Astrocyte (in vitro differentiated cells and primary cell): Measurements from ENCODE around the gene B4GALNT1. TPM values are rescaled to one million over a fixed set of nuclear protein-coding genes. Genes with fewer than 3 reads are reported as not detected.
"Not testable (repeated sequence)": the region's sequence is repeated elsewhere in the genome, so short reads cannot be mapped to it uniquely, and the experiment has no call there.

Source experiments
- DNase-seq: peaks from one replicate; pipeline ENCODE4 v3.0.0-alpha.2; 2010; ENCODE audit warnings: low read depth
- FAIRE-seq: peaks from 2 replicates; lab custom pipeline; 2011; peaks lifted over from hg19 to GRCh38; lab: Jason Lieb, UNC
- H2AFZ ChIP-seq: 2 replicates; pipeline ENCODE4 v1.6.0; 2012; ENCODE audit warnings: low read depth, low read length, inconsistent platforms
- H3K27ac ChIP-seq: 2 replicates; pipeline ENCODE4 v1.5.1; 2011; ENCODE audit warnings: low read depth, low read length, inconsistent platforms
- H3K27me3 ChIP-seq: 2 replicates; pipeline ENCODE4 v1.6.0; 2011; ENCODE audit warnings: low read length, inconsistent platforms; ENCODE audit not compliant: insufficient read depth
- H3K36me3 ChIP-seq: 2 replicates; pipeline ENCODE4 v1.5.1; 2011; ENCODE audit warnings: low read length, inconsistent platforms; ENCODE audit not compliant: insufficient read depth
- H3K4me1 ChIP-seq: 2 replicates; pipeline ENCODE4 v1.5.1; 2011; ENCODE audit warnings: low read length, inconsistent platforms; ENCODE audit not compliant: insufficient read depth
- H3K4me2 ChIP-seq: 2 replicates; pipeline ENCODE4 v1.6.0; 2012; ENCODE audit warnings: low read length, inconsistent platforms
- H3K4me3 ChIP-seq: 2 replicates; pipeline ENCODE4 v1.5.1; 2011; ENCODE audit warnings: low read depth, mild to moderate bottlenecking, low read length, inconsistent platforms; ENCODE audit not compliant: insufficient read depth
- H3K79me2 ChIP-seq: 2 replicates; pipeline ENCODE4 v1.6.0; 2012; ENCODE audit warnings: mild to moderate bottlenecking, low read length, inconsistent platforms; ENCODE audit not compliant: insufficient read depth
- H3K9ac ChIP-seq: 2 replicates; pipeline ENCODE4 v1.6.0; 2012; ENCODE audit warnings: mild to moderate bottlenecking, low read length, inconsistent platforms
- H3K9me3 ChIP-seq: 2 replicates; pipeline ENCODE4 v1.5.1; 2012; ENCODE audit warnings: low read depth, mild to moderate bottlenecking, low read length, inconsistent platforms; ENCODE audit not compliant: insufficient read depth
- H4K20me1 ChIP-seq: 2 replicates; pipeline ENCODE4 v1.6.0; 2012; ENCODE audit warnings: low read length, inconsistent platforms; ENCODE audit not compliant: insufficient read depth
- H3K27ac Mint-ChIP-seq: one replicate; pipeline ENCODE4 v1.8.0; 2021; ENCODE audit warnings: mild to moderate bottlenecking, mixed read lengths; ENCODE audit not compliant: unreplicated experiment
- H3K27me3 Mint-ChIP-seq: one replicate; pipeline ENCODE4 v1.8.0; 2021; ENCODE audit warnings: low read depth, mixed read lengths; ENCODE audit not compliant: unreplicated experiment
- H3K36me3 Mint-ChIP-seq: one replicate; pipeline ENCODE4 v1.8.0; 2021; ENCODE audit warnings: low read depth, mixed read lengths; ENCODE audit not compliant: unreplicated experiment
- H3K4me1 Mint-ChIP-seq: one replicate; pipeline ENCODE4 v1.8.0; 2021; ENCODE audit warnings: low read depth, mixed read lengths; ENCODE audit not compliant: unreplicated experiment
- H3K4me3 Mint-ChIP-seq: one replicate; pipeline ENCODE4 v1.8.0; 2021; ENCODE audit warnings: mild to moderate bottlenecking, moderate library complexity, mixed read lengths; ENCODE audit not compliant: unreplicated experiment
- H3K9me3 Mint-ChIP-seq: one replicate; pipeline ENCODE4 v1.8.0; 2021; ENCODE audit warnings: mild to moderate bottlenecking, mixed read lengths; ENCODE audit not compliant: unreplicated experiment
- EZH2 ChIP-seq: IDR thresholded peaks from 2 replicates; pipeline ENCODE4 v1.6.1; 2012; ENCODE audit warnings: mild to moderate bottlenecking, low read length, inconsistent platforms; ENCODE audit not compliant: insufficient read depth
- total RNA-seq: library from RNA; stranded (reverse); gene quantifications from 2 replicates; pipeline ENCODE4 v1.2.1, GENCODE V29; 2021
- TF ChIP-seq, protein P1 (sequence below): IDR thresholded peaks from 2 replicates; pipeline ENCODE4 v1.5.1; 2011; ENCODE audit warnings: low read depth, mild to moderate bottlenecking, inconsistent platforms, low read length, moderate library complexity; ENCODE audit not compliant: insufficient read depth

The B4GALNT1 gene
- total RNA-seq, 1 donor from 2014 or later: 2.5 TPM

DNA sequence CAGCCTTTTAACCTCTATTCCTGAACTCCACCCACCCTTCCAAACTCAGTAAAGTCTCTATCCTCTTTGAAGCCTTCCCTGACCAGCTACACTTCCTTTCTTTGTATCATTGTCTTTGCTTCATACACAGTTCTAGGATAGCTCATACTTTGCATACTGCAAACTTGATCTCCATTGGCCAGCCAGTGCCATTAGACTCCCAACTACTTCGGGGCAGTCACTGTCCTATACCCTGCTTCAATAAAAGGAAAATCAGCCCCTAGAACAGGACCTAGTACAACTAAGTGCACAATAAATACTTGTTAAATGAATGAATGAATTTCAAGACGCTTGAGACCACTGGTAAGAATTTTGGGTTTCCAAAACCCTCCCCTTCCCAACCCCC, 42.5 kb downstream of the B4GALNT1 start:
- Histone ChIP-seq H3K4me1 (peaks cover 16% of the 10 kb centered on the region), H4K20me1 (peaks cover 16% of the 10 kb centered on the region), H3K4me2 (peak overlapping the region; percentile 96), H3K9ac (peak overlapping the region; percentile 71), H3K79me2 (peaks cover 4% of the 10 kb centered on the region), H2AFZ (peak overlapping the region; percentile 94), H3K36me3 (no peaks in the 10 kb centered on the region), H3K4me3 (peak overlapping the region; percentile 71), H3K27ac (no peak overlapping the region), H3K27me3 (no peaks in the 10 kb centered on the region), H3K9me3 (no peaks in the 10 kb centered on the region)
- FAIRE-seq: no peak
- TF ChIP-seq, protein P1, sequence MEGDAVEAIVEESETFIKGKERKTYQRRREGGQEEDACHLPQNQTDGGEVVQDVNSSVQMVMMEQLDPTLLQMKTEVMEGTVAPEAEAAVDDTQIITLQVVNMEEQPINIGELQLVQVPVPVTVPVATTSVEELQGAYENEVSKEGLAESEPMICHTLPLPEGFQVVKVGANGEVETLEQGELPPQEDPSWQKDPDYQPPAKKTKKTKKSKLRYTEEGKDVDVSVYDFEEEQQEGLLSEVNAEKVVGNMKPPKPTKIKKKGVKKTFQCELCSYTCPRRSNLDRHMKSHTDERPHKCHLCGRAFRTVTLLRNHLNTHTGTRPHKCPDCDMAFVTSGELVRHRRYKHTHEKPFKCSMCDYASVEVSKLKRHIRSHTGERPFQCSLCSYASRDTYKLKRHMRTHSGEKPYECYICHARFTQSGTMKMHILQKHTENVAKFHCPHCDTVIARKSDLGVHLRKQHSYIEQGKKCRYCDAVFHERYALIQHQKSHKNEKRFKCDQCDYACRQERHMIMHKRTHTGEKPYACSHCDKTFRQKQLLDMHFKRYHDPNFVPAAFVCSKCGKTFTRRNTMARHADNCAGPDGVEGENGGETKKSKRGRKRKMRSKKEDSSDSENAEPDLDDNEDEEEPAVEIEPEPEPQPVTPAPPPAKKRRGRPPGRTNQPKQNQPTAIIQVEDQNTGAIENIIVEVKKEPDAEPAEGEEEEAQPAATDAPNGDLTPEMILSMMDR: no peak
- no peak for TF ChIP-seq EZH2
- DNase-seq: no peak
- H3K9me3 Mint-ChIP-seq: no peaks in the 10 kb centered on the region
- no peaks in the 10 kb centered on the region for H3K27me3 Mint-ChIP-seq
- H3K4me3 Mint-ChIP-seq: peak overlapping the region; percentile 96
- H3K27ac Mint-ChIP-seq: peak overlapping the region; percentile 38
- H3K36me3 Mint-ChIP-seq: peaks cover 10% of the 10 kb centered on the region
- peaks cover 12% of the 10 kb centered on the region for H3K4me1 Mint-ChIP-seq

DNA sequence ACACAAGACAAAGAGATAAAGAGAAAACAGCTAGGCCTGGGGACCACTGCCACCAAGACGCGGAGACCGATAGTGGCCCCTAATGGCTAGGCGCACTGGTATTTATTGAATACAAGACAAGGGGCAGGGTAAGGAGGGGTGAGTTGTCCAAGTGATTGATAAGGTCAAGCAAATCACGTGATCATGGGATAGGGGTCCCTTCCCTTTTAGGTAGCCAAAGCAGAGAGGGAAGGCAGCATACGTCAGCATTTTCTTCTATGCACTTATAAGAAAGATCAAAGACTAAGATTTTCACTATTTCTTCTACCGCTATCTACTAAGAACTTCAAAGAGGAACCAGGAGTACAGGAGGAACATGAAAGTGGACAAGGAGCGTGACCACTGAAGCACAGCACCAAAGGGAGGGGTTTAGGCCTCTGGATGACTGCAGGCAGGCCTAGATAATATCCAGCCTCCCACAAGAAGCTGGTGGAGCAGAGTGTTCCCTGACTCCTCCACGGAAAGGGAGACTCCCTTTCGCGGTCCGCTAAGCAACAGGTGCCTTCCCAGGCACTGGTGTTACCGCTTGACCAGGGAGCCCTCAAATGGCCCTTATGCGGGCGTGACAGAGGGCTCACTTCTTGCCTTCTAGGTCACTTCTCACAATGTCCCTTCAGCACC, 43.9 kb downstream of the B4GALNT1 start:
- not testable (repeated sequence) for H3K27ac ChIP-seq

DNA sequence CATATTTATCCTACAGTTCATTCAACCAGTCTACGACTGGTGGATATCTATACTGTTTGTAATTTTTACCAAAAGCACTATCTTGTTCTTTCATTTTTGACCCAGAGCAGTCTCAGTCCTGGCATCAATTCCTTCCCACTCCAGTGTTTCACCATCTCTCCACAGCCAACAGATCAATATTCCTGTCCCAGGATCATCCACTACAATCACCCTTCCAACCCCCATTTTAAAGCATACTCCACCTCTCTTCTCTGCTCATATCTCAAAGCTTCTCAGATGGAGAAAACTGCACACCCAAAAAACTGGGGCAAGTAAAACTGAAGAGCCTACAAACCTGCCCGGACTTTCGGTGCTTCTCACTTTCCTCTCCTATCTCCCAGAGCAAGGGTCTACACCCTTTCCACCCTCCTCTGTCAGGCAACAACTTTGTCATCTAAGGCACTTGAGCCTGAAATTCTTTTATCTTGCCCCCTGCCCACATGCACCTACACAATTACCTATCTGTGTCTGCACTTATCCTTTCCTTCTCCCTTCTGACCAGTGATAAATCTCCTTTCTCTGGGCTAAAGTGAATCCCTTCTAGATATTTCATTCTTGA, 46.1 kb downstream of the B4GALNT1 start:
- TF ChIP-seq, protein P1: no peak
- no peak for TF ChIP-seq EZH2
- peaks cover under 1% of the 10 kb centered on the region for H4K20me1 ChIP-seq
- no peaks in the 10 kb centered on the region for H3K9me3 Mint-ChIP-seq
- no peak overlapping the region for H3K4me3 Mint-ChIP-seq
- no peak overlapping the region for H3K27ac Mint-ChIP-seq
- FAIRE-seq (no peak), DNase-seq (no peak)
- no peak overlapping the region for H2AFZ ChIP-seq
- no peak overlapping the region for H3K4me2 ChIP-seq
- H3K36me3 Mint-ChIP-seq: peaks cover 10% of the 10 kb centered on the region
- peaks cover 2% of the 10 kb centered on the region for H3K4me1 Mint-ChIP-seq
- no peaks in the 10 kb centered on the region for H3K9me3 ChIP-seq
- no peaks in the 10 kb centered on the region for H3K27me3 ChIP-seq
- peaks cover 2% of the 10 kb centered on the region for H3K79me2 ChIP-seq
- H3K4me1 ChIP-seq: peaks cover 11% of the 10 kb centered on the region
- no peaks in the 10 kb centered on the region for H3K36me3 ChIP-seq
- H3K9ac ChIP-seq: no peak overlapping the region
- H3K27ac ChIP-seq: no peak overlapping the region
- no peak overlapping the region for H3K4me3 ChIP-seq
- peaks cover 11% of the 10 kb centered on the region for H3K27me3 Mint-ChIP-seq

More for the DNA sequence above, 43.9 kb downstream of the B4GALNT1 start:
- peaks cover 12% of the 10 kb centered on the region for H3K4me1 Mint-ChIP-seq
- Histone ChIP-seq H3K4me1 (peaks cover 16% of the 10 kb centered on the region), H4K20me1 (peaks cover 16% of the 10 kb centered on the region)
- not testable (repeated sequence) for H3K4me2 ChIP-seq, H3K36me3 Mint-ChIP-seq, FAIRE-seq, H3K27me3 ChIP-seq, H3K36me3 ChIP-seq, H3K4me3 Mint-ChIP-seq, H3K4me3 ChIP-seq, H3K9ac ChIP-seq, H3K9me3 ChIP-seq, H3K27me3 Mint-ChIP-seq, H3K27ac Mint-ChIP-seq, DNase-seq, H2AFZ ChIP-seq, H3K9me3 Mint-ChIP-seq, H3K79me2 ChIP-seq
